HepG2 (cell line): ENCODE results near the gene TTLL10.

Experiments used
- CBFB ChIP-seq: sonication (generic); formaldehyde crosslinking; IDR thresholded peaks from 2 replicates; pipeline ENCODE4 v1.4.0; 2020; ENCODE audit warnings: missing genetic modification reagents
- CTCF ChIP-seq: sonication (generic); formaldehyde crosslinking; IDR thresholded peaks from 2 replicates; pipeline ENCODE4 v1.5.0; 2020; ENCODE audit warnings: mild to moderate bottlenecking, missing genetic modification reagents, moderate library complexity
- ELK4 ChIP-seq: sonication (generic); formaldehyde crosslinking; IDR thresholded peaks from 2 replicates; pipeline ENCODE4 v1.9.0; 2021; ENCODE audit warnings: missing genetic modification reagents, borderline replicate concordance
- FUBP1 ChIP-seq: sonication (generic); formaldehyde crosslinking; IDR thresholded peaks from 2 replicates; pipeline ENCODE4 v1.5.1; 2020; ENCODE audit warnings: missing genetic modification reagents, mild to moderate bottlenecking, borderline replicate concordance
- HOMEZ ChIP-seq: IDR thresholded peaks from 2 replicates; pipeline ENCODE4 v1.6.1; 2016; ENCODE audit warnings: low read depth
- MTF1 ChIP-seq: sonication (generic); formaldehyde crosslinking; IDR thresholded peaks from 2 replicates; pipeline ENCODE4 v1.5.0; 2020; ENCODE audit warnings: missing genetic modification reagents
- MYC ChIP-seq: sonication (generic); formaldehyde crosslinking; IDR thresholded peaks from 2 replicates; pipeline ENCODE4 v1.9.0; 2021; ENCODE audit warnings: missing genetic modification reagents, borderline replicate concordance
- RARA ChIP-seq: IDR thresholded peaks from 2 replicates; pipeline ENCODE4 v1.6.1; 2016; ENCODE audit warnings: missing genetic modification reagents, missing compliant biosample characterization
- ZC3H13 ChIP-seq: sonication (generic); formaldehyde crosslinking; IDR thresholded peaks from 2 replicates; pipeline ENCODE4 v1.8.1; 2023; ENCODE audit warnings: mild to moderate bottlenecking, missing genetic modification reagents, moderate library complexity
- ZNF484 ChIP-seq: sonication (generic); formaldehyde crosslinking; IDR thresholded peaks from 2 replicates; pipeline ENCODE4 v1.5.1; 2020; ENCODE audit warnings: mild to moderate bottlenecking, low read depth, missing genetic modification reagents, borderline replicate concordance

- TF ChIP-seq RARA (CRISPR knock-in tag) (no peak), FUBP1 (CRISPR knock-in tag) (no peak), CTCF (no peak), ZC3H13 (no peak), MTF1 (CRISPR knock-in tag) (no peak), ELK4 (CRISPR knock-in tag) (no peak), MYC (CRISPR knock-in tag) (no peak), HOMEZ (CRISPR knock-in tag) (no peak), ZNF484 (CRISPR knock-in tag) (no peak), CBFB (CRISPR knock-in tag) (no peak)
These were observed 26.5 kb downstream of the TTLL10 start for GRCh38 chr1:1199961-1200875.
